ENCODE results near the gene SNX32.

SNX32 gene

GRCh38 chr11:65797711-65798110, 36.1 kb upstream of the SNX32 start:
- no peak for DNase-seq

DNA sequence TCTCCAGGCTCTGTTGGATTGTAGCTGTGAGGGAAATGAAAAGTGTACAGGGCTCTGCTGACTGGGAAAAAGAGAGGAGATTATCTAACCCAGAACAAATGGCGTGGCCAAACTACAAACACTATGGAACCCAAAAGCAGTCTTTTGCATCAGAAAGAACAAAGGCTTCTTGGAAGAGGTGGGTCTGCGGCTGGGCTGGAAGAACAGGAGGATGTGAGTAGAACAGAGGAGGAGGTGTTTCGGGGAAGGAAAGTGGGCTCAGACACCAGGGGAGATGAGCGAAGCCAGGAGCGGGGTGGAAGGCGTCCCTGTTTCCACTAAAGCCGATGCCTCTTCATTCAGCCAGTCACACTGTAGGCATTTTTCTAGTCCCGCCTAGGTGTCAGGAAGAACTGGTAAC, 34.9 kb upstream of the SNX32 start:
- DNase-seq: no peak

DNA sequence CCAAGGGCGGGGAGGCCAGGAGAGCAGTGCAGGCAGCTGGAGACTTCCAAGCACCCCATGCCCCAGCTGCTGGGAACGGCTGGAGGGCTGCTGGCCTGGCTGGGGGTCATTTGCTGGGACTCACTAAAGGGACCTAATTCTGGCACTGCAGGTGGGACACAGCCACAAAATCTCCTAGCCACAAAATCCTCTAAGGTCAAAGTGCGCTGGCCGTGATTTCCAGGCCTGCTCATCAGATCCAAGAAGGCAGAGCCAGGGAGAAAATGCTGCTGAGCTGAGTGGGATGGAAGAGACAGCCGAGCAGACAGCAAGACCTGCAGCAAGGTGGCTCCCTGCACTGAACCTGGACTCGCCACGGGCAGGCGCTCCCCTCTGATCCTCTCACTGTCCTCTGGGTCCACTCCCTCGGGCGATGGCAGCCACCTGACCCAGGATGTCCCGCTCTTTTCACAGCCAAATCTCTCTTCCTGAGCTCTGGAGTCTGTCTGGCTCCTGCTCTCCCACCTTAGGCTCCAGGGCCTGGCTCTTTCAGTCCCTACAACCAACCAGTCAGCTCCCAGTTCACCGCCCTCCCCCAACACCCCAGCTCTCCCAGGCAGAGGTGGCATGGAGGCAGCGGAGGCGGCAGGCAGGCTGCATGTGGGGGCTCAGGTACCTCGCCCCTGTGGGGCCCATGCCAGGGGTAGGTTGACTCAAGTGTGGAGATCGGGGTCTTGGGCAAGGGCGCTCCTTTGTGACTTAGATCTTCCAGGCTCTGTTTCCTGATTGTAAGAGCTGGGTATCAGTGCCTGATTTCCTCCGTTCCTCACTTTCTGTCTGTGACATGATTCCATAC, 32.4 kb upstream of the SNX32 start:
- DNase-seq: no peak

- DNase-seq: no peak
These were observed 30.9 kb upstream of the SNX32 start for GRCh38 chr11:65802841-65803240.

DNA sequence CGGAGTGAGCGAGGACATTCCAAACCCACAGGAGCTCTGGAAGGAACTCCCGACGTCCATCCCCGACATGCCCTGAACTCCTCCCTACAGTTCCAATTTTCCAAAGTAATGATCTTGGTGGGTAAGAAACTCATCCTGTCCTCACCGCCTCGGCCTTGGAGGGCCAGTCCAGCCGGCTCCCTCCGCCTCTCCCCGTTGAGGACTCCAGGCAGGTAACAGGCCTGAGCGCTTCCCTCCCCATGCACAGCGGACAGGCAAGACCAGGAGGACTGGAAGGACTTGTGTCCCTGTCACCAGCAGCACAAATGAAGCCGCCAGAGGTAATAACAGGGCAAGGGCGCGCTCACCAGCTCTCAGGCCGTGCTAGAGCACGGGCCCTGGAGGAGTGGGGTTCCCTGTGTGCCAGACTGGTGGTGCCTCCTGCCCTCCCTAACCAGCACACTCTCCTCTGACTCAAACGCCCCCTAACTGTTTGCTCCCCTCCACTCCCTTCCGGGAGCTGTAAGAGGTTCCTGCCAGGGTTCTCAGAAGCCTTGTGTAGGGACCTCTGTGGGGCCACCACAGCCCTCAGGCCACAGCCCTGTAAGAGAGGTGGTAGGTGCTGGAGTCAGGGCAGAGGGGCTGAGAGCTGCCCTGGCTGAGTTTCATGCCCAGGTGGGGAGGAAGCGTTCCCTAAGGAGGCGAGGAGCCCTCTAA, 29.8 kb upstream of the SNX32 start:
- no peak for DNase-seq

- no peak for DNase-seq
These were observed 26.8 kb upstream of the SNX32 start for GRCh38 chr11:65806979-65807378.

DNA sequence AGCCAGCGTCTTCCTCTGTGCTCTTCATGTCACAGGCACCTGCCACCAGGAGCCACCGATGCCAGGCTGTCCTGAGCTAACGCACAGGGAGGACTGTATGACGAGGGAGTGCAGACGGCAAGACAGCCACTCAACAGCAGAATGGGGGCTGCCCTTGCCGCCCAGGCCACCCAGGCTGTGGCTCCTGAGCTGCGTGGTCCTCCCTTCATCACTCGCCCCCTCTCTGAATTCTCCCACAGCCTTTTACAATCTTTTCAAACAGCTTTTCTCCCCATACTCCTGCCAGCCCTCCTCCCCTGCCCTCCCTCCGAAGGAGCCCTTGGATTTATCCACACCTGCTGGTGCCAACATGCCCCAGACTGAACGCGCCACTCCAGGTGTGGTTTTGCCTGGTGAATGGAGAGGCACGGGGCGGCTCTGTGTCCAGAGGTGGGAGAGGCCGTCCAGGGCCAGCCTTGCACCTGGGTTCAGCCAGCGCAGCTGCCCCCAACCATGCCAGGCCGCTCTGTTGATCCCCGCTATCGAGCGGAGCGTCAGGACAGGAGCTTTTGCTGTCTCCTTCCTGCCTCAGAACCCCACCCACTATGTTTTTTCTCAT, 24.9 kb upstream of the SNX32 start:
- no peak for DNase-seq

GRCh38 chr11:65809496-65809895, 24.3 kb upstream of the SNX32 start:
- no peak for DNase-seq

DNA sequence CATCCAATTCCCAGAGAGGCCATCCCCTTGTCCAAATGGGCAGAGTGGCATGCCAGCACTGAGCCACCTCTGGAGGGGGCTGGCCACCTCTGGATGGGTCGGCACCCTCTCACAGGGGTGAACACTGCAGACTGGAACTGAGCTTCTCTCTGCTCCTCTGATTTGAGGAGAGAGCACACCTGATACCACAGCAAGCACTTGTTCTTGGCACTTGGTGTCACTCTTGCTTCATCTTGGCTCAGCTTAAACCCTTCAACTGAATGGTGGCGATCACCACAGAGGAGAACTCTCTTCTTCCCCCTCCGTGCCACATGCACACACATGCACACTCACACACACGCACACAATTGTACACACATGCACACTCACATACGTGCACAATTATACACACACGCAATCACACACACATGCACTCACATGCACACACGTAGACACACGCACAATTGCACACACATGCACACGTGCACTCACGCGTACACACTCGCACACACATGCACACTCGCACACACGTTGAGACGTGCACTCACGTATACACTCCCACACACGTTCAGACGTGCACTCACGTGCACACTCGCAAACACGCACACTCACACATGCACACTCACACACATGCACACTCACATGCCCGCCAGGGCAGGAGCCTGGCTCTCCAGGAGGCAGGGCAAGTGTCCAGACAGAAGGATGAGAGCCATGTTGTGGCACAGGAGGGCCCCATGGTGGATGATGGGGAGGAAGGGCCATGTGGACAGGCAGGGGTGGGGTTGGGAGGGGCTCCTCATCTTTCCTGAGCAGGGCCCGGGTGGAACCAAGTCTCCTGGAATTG, 23.5 kb upstream of the SNX32 start:
- DNase-seq: no peak

DNA sequence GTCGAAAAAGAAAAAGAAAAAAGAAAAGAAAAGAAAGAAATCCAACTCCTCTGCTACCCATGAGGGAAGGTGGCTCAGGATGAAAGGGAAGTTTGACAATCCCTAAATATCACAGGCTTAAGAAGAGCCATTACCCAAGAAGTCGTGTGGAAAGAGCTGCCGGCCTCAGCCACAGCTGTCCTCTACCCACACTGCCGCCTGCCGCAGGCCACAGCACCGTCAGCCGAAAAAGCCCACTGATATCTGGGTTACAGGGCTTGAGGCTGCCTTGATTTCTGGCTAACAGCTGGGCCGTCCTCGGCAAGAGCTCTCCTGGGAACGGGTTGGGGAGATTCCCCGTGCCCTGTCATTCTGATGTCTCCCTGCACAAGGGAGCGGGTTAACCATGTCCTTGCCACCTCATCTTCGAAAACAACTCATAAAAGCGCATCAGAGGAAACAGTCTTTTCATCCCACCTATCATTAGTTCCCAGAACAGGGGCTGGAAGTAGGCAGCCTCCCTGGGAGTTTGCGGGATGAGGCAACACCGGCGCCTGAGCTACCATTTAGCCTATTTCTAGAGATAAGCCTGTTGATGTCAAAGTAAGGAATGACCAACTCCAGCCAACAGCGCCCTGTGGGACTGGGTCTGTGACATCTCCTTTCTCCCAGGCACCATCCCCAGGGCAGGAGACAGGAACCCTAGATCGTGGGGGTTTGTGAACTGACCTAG, 21.8 kb upstream of the SNX32 start:
- DNase-seq: no peak

GRCh38 chr11:65814131-65814985, 19.4 kb upstream of the SNX32 start:
- no peak for DNase-seq

GRCh38 chr11:65814986-65815565, 18.7 kb upstream of the SNX32 start:
- no peak for DNase-seq

GRCh38 chr11:65816696-65817095, 17.1 kb upstream of the SNX32 start:
- DNase-seq: no peak

GRCh38 chr11:65817312-65817834, 16.4 kb upstream of the SNX32 start:
- no peak for DNase-seq

DNA sequence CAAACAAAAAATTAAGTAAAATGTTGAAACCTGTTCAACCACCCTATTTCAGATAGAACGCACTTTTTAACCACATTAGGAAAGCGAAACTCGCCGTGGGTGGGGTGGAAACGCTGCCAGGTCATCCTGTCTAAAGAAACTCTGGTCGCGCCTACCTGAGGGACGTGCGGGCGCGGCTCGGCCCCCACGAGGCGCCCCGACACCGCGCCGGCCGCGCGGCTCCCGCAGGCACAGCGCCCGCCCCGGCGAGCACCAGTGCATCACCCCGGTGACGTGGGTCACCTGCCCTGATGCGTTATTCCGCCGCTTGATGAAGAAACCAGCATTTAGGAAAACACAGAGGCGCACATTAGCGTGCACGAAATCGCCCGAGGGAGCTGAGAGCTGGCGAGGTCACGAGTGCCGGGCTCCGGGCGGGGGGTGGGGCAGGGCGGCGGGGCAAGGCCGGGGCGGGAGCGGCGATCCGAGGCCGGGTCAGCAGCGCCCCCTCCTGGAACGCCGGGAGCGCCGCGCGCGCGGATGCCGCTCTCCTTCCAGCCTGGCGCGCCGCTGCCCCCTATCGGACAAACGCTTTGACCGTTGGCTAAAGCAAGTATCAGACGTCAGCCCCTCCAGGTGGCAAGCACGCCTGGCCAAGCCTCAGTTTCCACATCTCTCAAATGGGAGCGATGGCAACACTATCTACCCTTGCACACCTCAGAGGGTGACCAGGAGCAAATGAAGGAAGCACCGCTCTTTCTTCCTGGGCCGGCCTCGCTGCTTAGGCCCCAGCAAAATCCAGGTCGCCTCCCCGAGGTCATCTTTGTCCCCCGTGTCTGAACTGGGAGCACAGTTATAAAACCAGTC, 15.7 kb upstream of the SNX32 start:
- peak; percentile 91 to 95 for DNase-seq

DNA sequence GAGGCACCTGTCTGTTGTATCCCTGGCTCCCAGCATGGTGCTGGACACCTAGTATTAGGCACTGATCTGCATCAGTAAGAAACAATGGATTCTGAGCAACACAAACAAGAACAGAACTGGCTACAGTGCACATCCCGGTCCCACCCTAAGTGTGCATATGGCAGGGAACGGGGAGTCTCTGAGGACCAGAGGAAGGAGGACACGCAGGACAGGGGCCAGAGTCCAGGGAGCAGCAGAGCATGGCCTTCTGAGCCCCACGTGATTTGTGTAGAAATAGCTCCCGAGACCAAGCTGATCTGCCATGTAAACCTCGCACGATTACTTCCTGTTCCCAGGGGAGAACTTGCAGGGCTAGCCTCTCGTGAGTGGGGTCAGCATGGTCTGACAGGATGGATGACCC, 12.7 kb upstream of the SNX32 start:
- DNase-seq: no peak

DNA sequence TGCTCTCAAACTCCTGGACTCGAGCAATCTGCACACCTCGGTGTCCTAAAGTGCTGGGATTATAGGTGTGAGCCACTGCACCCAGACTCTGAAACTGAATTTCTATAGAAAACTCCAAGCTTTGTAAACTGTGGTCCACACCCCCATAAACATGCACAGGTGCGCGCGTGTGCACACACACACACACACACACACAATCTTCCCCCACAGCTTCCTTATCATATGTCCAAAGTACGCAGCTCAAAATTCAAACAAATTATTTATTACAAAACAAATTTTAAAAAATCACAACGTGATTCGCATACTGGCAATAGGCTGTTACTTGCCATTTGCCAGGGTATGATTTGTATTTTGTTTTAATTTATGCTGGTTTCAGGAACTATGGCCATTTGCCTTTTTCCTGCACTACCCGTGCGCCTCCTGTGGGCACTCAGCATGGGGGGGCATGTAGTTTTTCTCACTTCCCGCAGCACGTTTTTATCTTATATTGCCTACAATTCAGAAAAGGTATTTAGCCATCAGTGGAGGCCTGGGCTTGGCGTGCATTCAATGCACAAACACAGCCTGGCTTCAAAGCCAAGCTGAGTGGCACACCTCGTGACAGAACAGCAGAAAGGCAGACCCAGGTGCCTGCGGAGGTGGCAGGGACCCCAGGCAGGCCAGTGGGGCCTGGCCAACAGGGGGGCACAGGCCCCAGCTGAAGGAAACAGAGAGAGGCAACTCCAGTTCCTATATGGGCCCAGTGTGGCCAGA, 10.8 kb upstream of the SNX32 start:
- no peak for DNase-seq

GRCh38 chr11:65826984-65827735, 6.6 kb upstream of the SNX32 start:
- DNase-seq: no peak
